Mesenchymal stem cell (in vitro differentiated cells and primary cell): Measurements from ENCODE around the gene RPUSD3.
A peak's percentile ranks its signal among the peaks of the same experiment; 100 is the strongest.
"Not testable (repeated sequence)": the region's sequence is repeated elsewhere in the genome, so short reads cannot be mapped to it uniquely, and the experiment has no call there.

Experiments
- DNase-seq: peaks from one replicate; pipeline ENCODE4 v3.0.0-alpha.2; 2013
- H2AFZ ChIP-seq: one replicate; pipeline ENCODE4 v1.6.1; 2013; ENCODE audit warnings: low read depth, mild to moderate bottlenecking, control low read depth, inconsistent platforms, low read length, moderate library complexity
- H2AK5ac ChIP-seq: 2 replicates; pipeline ENCODE4 v1.6.1; 2013; ENCODE audit warnings: low read length, moderate library complexity, mild to moderate bottlenecking, inconsistent platforms; ENCODE audit not compliant: severe bottlenecking
- H2BK120ac ChIP-seq: one replicate; pipeline ENCODE4 v1.6.1; 2013; ENCODE audit warnings: low read depth, mild to moderate bottlenecking, inconsistent platforms, low read length, moderate library complexity
- H2BK12ac ChIP-seq, 2 experiments: one replicate each; pipeline ENCODE4 v1.6.1; 2013; ENCODE audit warnings: inconsistent platforms in 2 of 2, low read length in 2 of 2, mild to moderate bottlenecking in 2 of 2, moderate library complexity in 2 of 2, control low read depth in 1 of 2
- H2BK15ac ChIP-seq: one replicate; pipeline ENCODE4 v1.6.1; 2013; ENCODE audit warnings: mild to moderate bottlenecking, low read depth, inconsistent platforms; ENCODE audit not compliant: poor library complexity, severe bottlenecking
- H2BK5ac ChIP-seq: 2 replicates; pipeline ENCODE4 v1.6.1; 2013; ENCODE audit warnings: low read depth, mild to moderate bottlenecking, low read length, control low read depth, inconsistent platforms; ENCODE audit not compliant: poor library complexity, severe bottlenecking
- H3K14ac ChIP-seq, 2 experiments: one replicate each; pipeline ENCODE4 v1.6.1; 2013; ENCODE audit warnings: inconsistent platforms in 2 of 2, low read length in 2 of 2, control low read depth in 1 of 2, mild to moderate bottlenecking in 1 of 2, moderate library complexity in 1 of 2
- H3K18ac ChIP-seq, 2 experiments: one replicate each; pipeline ENCODE4 v1.6.1; 2013; ENCODE audit warnings: inconsistent platforms in 2 of 2, low read length in 2 of 2, control low read depth in 1 of 2, low read depth in 1 of 2, mild to moderate bottlenecking in 1 of 2
- H3K23ac ChIP-seq, 2 experiments: one replicate each; pipeline ENCODE4 v1.6.1; 2013; ENCODE audit warnings: inconsistent platforms in 2 of 2, low read length in 2 of 2, mild to moderate bottlenecking in 2 of 2, moderate library complexity in 2 of 2, control low read depth in 1 of 2
- H3K27ac ChIP-seq: 2 replicates; pipeline ENCODE4 v1.5.1; 2013; ENCODE audit warnings: mild to moderate bottlenecking, moderate library complexity, low read length, control low read depth, inconsistent platforms; ENCODE audit not compliant: poor library complexity, severe bottlenecking
- H3K27me3 ChIP-seq, 2 experiments: 2 replicates each; pipeline versions ENCODE4 v1.6.1 to v1.7.0; 2013; ENCODE audit warnings: low read length in 2 of 2, mild to moderate bottlenecking in 2 of 2, moderate library complexity in 2 of 2, control low read depth in 1 of 2, inconsistent platforms in 1 of 2; ENCODE audit not compliant: control insufficient read depth in 1 of 2, insufficient read depth in 1 of 2
- H3K36me3 ChIP-seq, 2 experiments: 2 replicates each; pipeline versions ENCODE4 v1.6.1 to v1.7.0; 2013; ENCODE audit warnings: low read length in 2 of 2, control low read depth in 1 of 2, inconsistent platforms in 1 of 2, low read depth in 1 of 2, mild to moderate bottlenecking in 1 of 2; ENCODE audit not compliant: insufficient read depth in 2 of 2, control insufficient read depth in 1 of 2
- H3K4ac ChIP-seq, 2 experiments: one replicate each; pipeline ENCODE4 v1.6.1; 2013; ENCODE audit warnings: inconsistent platforms in 2 of 2, low read length in 2 of 2, mild to moderate bottlenecking in 2 of 2, moderate library complexity in 2 of 2, control low read depth in 1 of 2, low read depth in 1 of 2
- H3K4me1 ChIP-seq: 2 replicates; pipeline ENCODE4 v1.6.1; 2013; ENCODE audit warnings: low read depth, low read length, control low read depth; ENCODE audit not compliant: control insufficient read depth, insufficient read depth
- H3K4me2 ChIP-seq: 2 replicates; pipeline ENCODE4 v1.6.1; 2013; ENCODE audit warnings: low read length, mild to moderate bottlenecking, inconsistent platforms; ENCODE audit not compliant: poor library complexity, severe bottlenecking
- H3K4me3 ChIP-seq, 2 experiments: 2 replicates each; pipeline versions ENCODE4 v1.5.1 to v1.7.0; 2013; ENCODE audit warnings: low read length in 2 of 2, mild to moderate bottlenecking in 2 of 2, control low read depth in 1 of 2, low read depth in 1 of 2; ENCODE audit not compliant: insufficient read depth in 1 of 2
- H3K79me1 ChIP-seq: replicated peaks from 2 replicates; pipeline ENCODE4 v1.6.1; 2013; ENCODE audit warnings: mild to moderate bottlenecking, control low read depth, low read length, inconsistent platforms; ENCODE audit not compliant: poor library complexity, severe bottlenecking
- H3K9ac ChIP-seq: 2 replicates; pipeline ENCODE4 v1.7.0; 2013; ENCODE audit warnings: mild to moderate bottlenecking, low read length, moderate library complexity
- H3K9me3 ChIP-seq: 2 replicates; pipeline ENCODE4 v1.7.0; 2013; ENCODE audit warnings: mild to moderate bottlenecking, low read length; ENCODE audit not compliant: control insufficient read depth
- H4K8ac ChIP-seq: one replicate; pipeline ENCODE4 v1.6.1; 2013; ENCODE audit warnings: inconsistent platforms, mild to moderate bottlenecking, low read length, moderate library complexity
- H4K91ac ChIP-seq: one replicate; pipeline ENCODE4 v1.6.1; 2013; ENCODE audit warnings: mild to moderate bottlenecking, low read length, inconsistent platforms
- WGBS: methylation state at CpG from one replicate; pipeline ENCODE4 v1.1.7; 2013; ENCODE audit warnings: mixed read lengths; 5-methylcytosine and 5-hydroxymethylcytosine counted together

Gene RPUSD3

DNA sequence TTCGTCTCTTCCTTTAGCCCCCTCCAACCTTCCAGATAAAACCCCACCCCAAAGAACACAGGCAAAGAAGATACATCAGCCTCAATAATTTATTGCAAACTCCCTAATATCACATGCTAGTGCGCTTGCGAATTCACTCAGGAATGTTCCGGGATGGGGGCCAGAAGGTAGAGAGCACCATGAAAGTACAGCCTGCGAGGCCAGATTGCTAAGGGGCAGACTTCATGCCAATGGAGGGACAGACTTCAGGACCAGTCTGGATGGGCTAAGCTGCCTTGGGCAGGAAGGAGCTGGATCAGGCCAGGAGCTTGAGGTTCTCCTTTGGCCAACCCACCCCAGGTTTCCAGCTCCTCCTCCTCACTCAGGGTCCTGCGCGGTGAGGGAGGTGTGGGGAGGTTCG lies 22.8 kb upstream of the RPUSD3 start:
- Histone ChIP-seq H3K9ac (no peak overlapping the region), H2BK120ac (no peak overlapping the region)

DNA sequence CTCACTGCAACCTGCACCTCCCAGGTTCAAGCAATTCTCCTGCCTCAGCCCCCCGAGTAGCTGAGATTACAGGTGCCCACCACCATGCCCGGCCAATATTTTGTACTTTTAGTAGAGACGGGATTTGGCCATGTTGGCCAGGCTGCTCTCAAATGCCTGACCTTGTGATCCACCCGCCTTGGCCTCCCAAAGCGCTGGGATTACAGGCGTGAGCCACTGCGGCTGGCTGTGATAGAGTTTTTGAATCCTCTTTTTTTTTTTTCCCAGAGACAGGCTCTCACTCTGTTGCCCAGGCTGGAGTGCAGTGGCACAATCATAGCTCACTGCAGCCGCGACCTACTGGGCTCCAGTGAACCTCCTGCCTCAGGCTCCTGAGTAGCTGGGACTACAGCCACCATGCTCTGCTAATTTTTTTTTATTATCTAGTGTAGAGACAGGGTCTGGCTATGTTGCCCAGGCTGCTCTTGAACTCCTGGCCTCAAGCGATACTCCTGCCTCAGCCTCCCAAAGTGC lies 21.4 kb upstream of the RPUSD3 start:
- not testable (repeated sequence) for H2BK5ac ChIP-seq, H3K4me2 ChIP-seq, H4K8ac ChIP-seq, DNase-seq, H3K4me3 ChIP-seq, H3K27ac ChIP-seq, H3K36me3 ChIP-seq, H3K9me3 ChIP-seq, H3K18ac ChIP-seq, H3K23ac ChIP-seq, H3K27me3 ChIP-seq, H3K79me1 ChIP-seq, H2AFZ ChIP-seq, H2BK120ac ChIP-seq
- H2BK12ac ChIP-seq, result peak overlapping the region in 1 of 2 experiments; percentile 33
- H2BK15ac ChIP-seq, result peak overlapping the region; percentile 76
- H3K4me1 ChIP-seq, result peaks cover 22% of the 10 kb centered on the region
- H4K91ac ChIP-seq, result peak overlapping the region; percentile 74
- peak overlapping the region in 1 of 2 experiments; percentile 46 for H3K14ac ChIP-seq
- peak overlapping the region; percentile 47 for H3K9ac ChIP-seq
- peak overlapping the region; percentile 63 to 70 for H3K4ac ChIP-seq
- whole genome bisulfite sequencing, result 96% methylated on average over 8 of the region's 10 CpGs
- H2AK5ac ChIP-seq, result peak overlapping the region; percentile 28

More for the DNA sequence above, 22.8 kb upstream of the RPUSD3 start:
- Histone ChIP-seq H4K91ac (no peak overlapping the region), H3K23ac (no peak overlapping the region), H3K4ac (peak overlapping the region in 1 of 2 experiments; percentile 55), H3K9me3 (no peaks in the 10 kb centered on the region), H2AK5ac (no peak overlapping the region), H3K27ac (no peak overlapping the region), H2BK12ac (peak overlapping the region in 1 of 2 experiments; percentile 8), H2BK15ac (no peak overlapping the region), H3K4me3 (no peak overlapping the region), H3K4me2 (no peak overlapping the region), H3K36me3 (no peaks in the 10 kb centered on the region), H3K18ac (no peak overlapping the region), H3K27me3 (no peaks in the 10 kb centered on the region), H3K14ac (no peak overlapping the region), H3K4me1 (peaks cover 23% of the 10 kb centered on the region), H2BK5ac (no peak overlapping the region), H2AFZ (no peak overlapping the region), H4K8ac (no peak overlapping the region), H3K79me1 (no peaks in the 10 kb centered on the region)
- 91% methylated on average over 8 of the region's 8 CpGs for WGBS
- no peak for DNase-seq

DNA sequence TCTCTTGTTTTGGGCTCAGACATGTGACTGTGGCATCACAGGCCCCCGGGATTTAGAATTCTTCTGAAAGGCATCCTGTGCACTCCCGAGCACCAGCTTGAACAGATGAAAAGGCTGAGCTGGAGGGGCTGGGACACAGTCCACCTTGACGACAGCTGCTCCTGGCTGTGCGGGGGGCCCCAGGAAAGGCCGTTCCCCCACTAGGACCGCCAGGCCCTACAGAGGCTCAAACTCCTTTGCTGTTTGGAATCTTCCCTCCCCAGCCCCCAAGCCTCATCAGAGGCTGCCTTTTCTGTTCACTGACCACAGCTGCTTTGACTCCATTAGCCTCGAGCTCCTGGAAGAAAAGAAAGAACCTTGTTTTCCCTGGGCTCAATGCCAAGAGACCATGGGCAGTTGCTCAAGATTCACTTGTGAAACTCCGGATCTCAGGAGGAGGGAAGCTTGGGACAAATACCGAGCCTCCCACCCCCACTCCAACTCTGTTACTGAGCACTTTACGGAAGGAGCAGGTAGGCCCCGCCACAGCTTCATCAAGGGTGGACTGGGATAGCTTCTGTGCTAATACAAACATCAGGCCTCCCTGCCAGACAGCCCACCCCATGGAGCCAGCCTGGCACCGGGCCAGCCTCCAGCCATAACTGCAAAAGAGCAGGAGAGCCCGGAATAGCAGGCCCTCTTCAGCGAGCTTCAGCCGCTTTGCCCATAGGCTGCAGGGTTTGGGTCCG lies 20.6 kb upstream of the RPUSD3 start:
- Histone ChIP-seq H3K9me3 (no peaks in the 10 kb centered on the region), H3K18ac (peak overlapping the region; percentile 67 to 96), H2BK120ac (peak overlapping the region; percentile 89), H4K91ac (peak overlapping the region; percentile 98), H3K27me3 (no peaks in the 10 kb centered on the region), H2BK15ac (peak overlapping the region; percentile 98), H3K4me3 (peak overlapping the region in 1 of 2 experiments; percentile 24), H3K4ac (peak overlapping the region; percentile 64 to 97), H3K36me3 (no peaks in the 10 kb centered on the region), H3K23ac (no peak overlapping the region), H3K4me2 (peak overlapping the region; percentile 7), H3K9ac (peak overlapping the region; percentile 47), H2BK5ac (no peak overlapping the region), H3K79me1 (no peaks in the 10 kb centered on the region), H2AFZ (peak overlapping the region; percentile 48), H3K14ac (no peak overlapping the region), H2AK5ac (no peak overlapping the region), H3K27ac (peak overlapping the region; percentile 50), H4K8ac (peak overlapping the region; percentile 94), H2BK12ac (peak overlapping the region; percentile 67 to 86), H3K4me1 (peaks cover 22% of the 10 kb centered on the region)
- 71% methylated on average over 15 of the region's 16 CpGs for WGBS
- DNase-seq, result peak; percentile 95

DNA sequence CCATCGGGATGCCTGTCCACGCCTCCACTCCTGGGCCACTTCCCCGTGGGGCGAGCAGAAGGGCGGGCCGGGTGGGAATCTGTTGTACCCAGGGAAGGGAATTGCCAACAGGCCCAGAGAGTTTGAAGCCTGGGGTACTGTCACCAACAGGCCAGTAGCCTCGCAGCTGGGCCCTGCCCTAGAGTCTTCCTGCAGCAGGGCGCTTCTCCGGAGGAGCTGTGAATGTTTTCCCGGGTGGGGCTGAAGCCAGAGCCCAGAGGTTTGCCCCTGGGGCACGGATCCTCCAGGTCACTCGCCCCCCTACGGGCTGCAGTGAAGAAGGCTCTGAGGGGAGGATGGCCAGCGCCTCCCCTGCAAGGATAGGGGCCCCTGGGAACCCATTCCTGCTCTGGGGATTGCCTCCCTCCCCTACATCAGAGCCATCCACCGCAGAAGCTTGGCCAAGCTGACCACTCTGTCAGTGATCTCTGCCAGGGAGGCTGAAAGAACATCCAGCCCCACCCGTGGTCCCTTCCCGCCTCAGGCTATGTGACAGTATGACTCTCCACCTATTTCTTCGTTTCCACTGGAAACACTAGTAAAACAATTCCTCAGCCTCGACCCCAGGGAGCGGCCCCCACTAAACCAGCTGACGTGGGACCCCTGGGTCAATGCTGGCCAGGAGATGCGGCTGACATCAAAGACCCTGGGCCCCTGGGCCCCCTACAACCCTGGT lies 19.4 kb upstream of the RPUSD3 start:
- Histone ChIP-seq H3K4me2 (no peak overlapping the region), H3K79me1 (no peaks in the 10 kb centered on the region), H3K27ac (no peak overlapping the region), H2BK5ac (no peak overlapping the region), H3K9ac (peak overlapping the region; percentile 43), H2BK120ac (no peak overlapping the region), H3K27me3 (no peaks in the 10 kb centered on the region), H4K8ac (peak overlapping the region; percentile 97), H3K4me1 (peaks cover 22% of the 10 kb centered on the region), H2BK12ac (peak overlapping the region; percentile 2 to 70), H3K23ac (no peak overlapping the region), H3K14ac (peak overlapping the region in 1 of 2 experiments; percentile 85), H2AFZ (no peak overlapping the region), H3K36me3 (no peaks in the 10 kb centered on the region), H4K91ac (peak overlapping the region; percentile 63), H2BK15ac (peak overlapping the region; percentile 93), H2AK5ac (peak overlapping the region; percentile 56), H3K4ac (peak overlapping the region in 1 of 2 experiments; percentile 95), H3K9me3 (no peaks in the 10 kb centered on the region), H3K4me3 (peak overlapping the region in 1 of 2 experiments; percentile 24), H3K18ac (peak overlapping the region; percentile 26 to 90)
- WGBS, result 70% methylated on average over 22 of the region's 22 CpGs
- no peak for DNase-seq
